Pons (tissue), 1 donor: Measurements from ENCODE around the gene ASIC2.

ENCODE experiments used
- DNase-seq: peaks from one replicate; pipeline ENCODE4 v3.0.0-alpha.2; 2016; ENCODE audit warnings: low spot score

ASIC2 gene

DNA sequence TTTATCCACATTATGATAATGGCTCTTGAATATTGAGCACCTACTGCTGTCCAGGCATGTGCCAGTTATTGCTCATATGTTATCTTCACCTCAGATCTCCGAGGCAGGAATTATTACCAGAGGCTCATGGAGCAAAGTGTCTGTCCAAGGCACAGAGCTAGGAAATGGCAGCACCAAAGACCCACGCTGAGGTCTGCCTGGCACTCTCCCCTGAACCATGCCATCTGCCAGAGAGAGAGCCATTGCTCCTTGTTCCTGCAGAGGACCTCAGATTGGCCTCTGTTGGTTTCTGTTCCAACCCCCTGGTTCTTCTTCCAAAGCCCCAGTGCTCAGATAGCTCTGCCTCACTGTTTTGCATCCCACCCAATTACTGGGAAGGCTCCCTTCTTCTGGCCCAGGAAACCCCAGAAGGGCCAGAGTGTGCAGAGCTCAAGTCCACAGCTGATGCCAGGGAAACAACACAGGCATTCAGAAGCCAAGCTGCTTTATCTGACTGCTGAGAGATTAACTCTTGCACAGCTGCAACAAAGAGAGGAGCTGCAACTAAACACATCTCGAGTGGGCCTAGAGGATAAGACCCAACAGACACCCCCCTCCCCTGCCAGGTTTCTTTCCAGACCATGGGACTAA, 5.9 kb downstream of the ASIC2 start:
- DNase-seq: no peak

DNA sequence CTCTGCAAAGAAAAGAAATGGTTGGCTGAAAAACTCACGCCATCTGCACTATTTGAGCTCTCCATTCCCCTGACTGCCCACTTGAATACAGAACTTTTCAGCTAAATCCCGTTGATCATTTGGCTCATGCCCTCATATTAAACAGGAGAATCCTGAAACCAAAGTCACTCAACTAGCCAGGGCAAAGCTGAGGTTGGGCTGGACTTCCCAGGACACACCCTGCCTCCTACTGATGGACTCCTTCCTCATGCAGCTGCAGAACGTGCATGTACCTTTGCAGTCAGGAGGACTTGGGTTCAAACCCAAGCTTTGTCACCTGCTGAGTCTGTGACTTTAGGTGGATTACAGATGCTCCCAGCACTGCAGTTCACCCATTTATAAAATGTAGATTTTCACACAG, 7.7 kb downstream of the ASIC2 start:
- no peak for DNase-seq

GRCh38 chr17:33284022-33284421, 9.1 kb downstream of the ASIC2 start:
- DNase-seq: no peak

DNA sequence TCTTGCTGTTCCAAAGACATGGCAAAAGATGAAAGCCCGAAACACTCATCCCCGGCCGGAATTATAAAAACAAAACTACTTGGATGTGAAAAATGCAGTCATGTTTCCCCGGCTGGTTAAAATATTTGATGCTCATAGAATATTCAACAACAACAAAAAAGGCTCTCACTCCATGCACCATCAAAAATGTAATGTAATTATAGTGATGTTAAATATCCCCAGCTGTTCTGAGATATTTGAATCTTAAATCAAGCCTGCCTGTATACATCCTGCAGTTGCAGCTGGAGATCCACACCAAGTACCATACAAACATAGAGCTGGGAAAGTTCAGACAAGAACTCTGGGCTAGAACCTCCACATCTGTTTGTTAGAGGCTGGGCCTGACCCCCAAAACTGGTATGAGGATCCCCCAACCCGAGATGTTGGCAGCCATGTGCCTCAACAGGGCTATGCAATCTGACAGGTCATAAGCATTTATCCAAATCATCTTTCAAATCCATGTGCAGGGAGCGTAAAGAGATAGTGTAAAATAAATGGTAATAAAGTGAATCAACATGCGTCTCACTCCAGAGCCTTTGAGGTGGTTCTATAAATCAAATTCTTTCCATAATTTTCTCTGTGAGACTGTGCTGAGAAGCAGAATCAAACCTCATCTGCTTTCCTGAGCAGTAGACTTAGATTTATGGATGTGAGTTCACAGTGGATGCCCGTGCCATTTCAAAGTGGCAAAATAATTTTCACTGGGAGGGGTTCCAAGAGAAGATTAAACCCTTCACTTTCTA, 12.7 kb downstream of the ASIC2 start:
- no peak for DNase-seq

DNA sequence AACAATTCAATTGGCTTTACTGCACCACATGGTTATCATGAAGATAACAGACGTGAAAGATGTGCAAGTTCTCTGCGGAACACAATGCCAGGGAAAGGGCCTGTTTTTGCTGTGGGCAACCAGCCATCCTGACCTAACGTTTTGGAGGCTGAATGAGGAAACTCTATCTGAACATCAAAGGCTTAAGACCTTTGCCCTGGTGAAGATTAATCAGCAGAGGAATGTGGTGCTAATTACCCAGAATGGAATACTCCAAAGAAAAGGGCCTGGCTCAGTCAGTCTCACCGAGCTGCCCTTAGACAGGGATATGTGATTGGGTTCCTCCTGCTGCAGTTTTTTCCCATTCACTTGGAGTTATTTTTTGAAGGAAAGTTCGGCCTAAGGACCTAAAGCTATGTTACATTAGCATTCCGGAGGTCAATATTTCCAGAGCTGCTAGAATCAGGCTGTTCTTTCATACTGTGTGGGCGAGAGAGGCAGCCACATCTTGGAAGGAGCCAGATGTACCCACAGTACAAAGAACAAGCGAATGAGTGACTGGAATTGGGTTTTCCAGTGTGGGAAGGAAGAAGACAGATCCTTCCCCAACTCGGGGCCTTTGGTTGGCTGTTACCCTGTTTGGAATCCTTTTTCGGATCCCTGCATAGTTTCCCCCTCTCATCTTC, 15.5 kb downstream of the ASIC2 start:
- DNase-seq: no peak

DNA sequence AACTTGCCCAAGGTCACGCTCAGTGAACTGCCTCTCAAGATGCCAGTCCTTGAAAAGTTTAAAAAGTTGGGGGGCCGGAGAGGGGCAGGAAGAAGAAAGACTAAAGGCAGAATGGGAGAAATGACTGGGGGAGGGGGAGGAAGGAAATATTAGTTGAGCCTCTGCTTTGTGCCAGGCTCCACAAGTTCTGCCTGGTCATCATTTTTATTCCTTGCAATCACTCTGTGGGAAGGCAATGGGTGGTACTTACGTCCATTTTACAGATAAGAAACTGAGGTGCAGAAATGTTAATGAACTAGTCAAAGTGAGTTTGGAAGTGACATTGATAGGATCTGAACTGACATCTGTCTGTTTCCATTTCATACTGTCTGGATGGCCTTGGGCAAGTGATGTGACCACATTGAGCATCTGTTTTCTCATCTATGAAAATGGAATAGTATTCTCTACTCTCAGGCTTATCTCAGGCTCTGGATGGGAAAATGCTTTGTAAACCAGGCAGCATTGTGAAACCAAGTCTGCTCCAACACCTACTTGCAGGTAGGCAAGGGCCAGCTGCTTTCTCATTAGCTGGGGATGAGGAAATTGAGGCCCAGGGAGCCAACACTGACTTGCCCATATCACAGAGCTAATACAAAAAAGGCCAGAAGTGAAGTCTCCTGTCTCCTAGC, 19.2 kb downstream of the ASIC2 start:
- no peak for DNase-seq

DNA sequence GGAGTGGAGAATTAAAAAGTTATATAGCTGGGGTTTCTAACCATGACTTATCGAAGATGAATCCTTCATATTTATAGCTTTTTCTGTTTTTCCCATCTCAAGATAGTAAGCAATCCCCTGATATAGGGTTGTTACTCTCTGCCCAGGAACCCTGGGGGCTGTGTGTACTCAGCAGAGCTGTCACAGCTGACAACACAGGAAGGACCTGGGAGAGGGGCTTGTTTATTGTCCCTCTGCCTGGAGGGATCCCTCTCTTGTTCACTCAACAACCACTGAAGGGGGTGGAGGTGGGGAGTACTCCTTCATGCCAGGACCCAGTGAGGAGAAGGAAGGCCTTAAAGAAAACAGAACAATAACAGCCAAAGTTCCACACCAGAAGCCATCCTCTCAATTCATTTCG, 19.8 kb downstream of the ASIC2 start:
- no peak for DNase-seq

GRCh38 chr17:33272438-33272837, 20.7 kb downstream of the ASIC2 start:
- DNase-seq: no peak

DNA sequence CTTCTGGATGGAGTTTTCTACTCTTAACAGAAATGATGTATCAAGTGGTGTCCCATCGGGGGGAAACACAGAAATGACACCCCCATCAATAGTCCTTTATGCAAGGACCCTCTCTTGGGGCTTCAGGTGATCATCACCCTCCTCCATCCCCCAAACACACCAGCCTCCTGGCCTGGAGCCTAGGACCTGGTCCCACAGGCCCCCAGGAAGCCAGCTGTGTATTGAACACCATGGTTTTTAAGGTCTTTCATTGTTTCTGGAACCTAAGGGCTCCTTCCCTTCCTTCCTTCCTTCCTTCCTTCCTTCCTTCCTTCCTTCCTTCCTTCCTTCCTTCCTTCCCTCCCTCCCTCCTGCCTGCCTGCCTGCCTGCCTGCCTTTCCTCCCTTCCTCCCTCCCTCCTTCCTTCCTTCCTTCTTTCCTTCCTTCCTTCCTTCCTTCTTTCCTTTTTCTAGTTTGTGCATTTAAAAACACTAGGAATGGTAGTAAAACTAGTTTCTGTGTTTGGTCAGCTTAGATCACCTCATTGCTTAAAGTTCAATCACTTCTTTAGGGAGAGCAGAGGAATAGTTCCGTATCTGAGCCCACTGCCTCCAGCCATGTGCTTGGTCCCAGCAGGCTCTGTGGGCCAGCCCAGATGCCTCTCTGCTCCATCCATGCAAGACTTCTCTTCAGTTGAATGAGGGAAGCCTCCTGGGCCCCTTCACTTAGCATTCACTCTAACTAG, 23.6 kb downstream of the ASIC2 start:
- DNase-seq: no peak

DNA sequence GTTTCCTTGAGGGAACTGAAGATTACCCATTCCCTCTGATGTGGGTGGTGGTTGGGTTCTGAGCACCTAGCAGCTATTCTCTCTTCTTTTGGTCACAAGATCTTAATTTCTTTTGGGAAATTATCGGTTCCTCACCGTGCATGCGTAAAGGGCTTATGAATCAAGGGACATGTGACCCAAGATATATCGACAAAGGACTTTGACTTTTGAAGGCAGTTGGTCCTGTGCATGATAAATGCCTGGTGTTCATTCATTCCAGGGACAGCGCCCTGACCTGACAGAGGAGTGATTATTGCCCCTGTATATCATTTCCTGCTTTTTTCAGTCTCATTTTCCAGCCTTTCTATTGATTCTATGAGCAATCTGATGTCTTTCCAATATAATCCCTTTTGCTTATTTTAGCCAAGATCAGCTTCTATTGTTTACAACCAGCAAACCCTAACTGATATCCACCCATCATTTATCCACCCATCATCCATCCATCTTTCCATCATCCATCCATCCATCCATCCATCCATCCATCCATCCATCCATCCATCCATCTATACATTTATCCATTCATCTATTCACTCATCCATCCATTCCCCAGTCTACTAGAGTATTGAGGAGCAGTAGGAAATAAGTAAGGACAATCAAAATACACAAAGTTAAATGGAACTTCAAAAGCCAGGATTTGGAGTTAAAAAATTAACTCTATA, 25.1 kb downstream of the ASIC2 start:
- DNase-seq: no peak

DNA sequence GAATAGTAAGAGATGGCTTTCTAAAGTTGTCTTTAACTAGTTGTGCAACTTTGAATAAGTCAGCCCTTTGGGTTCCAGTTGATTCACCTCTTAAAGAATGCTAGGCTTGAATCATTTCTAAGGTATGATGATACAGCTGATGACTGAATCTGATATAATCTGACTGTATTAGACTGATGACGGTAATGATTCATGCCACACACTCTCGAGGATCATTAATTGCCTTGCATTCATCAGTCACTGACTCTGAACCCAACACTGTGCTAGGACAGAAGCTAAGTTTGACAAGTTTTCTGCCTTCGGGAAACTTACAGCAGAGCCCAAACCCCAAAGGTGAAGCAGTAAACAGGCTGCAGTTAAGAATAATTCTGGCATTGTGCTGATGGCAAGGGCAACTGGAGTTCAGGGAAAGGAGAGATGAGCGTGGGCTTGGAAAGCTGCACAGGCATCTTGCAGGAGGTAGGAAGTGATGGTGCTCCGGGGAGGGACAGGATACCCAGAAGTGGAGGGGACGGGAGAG, 25.8 kb downstream of the ASIC2 start:
- DNase-seq: no peak

DNA sequence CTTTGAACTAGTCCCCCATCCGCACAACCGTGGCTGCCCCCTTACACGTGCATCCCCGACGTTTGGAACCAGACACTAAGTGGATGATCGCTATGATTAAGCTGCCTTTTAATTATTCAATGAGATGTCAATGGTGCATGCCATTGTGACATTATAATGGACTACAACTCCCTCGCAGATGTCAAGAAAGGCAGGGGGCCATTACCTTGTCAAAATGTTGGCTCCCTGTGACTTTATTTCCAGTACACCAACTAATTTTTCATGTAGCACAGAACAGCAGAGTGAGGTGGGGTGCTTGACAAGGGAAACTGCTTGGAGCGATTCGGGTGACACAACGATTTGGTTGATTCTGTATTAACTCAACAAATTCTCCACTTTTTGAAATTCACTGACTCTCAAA, 26.5 kb downstream of the ASIC2 start:
- DNase-seq: no peak

- DNase-seq: no peak
Observed at GRCh38 chr17:33266116-33266515, 27.0 kb downstream of the ASIC2 start.

- no peak for DNase-seq
Observed at GRCh38 chr17:33263396-33263795, 29.7 kb downstream of the ASIC2 start.

DNA sequence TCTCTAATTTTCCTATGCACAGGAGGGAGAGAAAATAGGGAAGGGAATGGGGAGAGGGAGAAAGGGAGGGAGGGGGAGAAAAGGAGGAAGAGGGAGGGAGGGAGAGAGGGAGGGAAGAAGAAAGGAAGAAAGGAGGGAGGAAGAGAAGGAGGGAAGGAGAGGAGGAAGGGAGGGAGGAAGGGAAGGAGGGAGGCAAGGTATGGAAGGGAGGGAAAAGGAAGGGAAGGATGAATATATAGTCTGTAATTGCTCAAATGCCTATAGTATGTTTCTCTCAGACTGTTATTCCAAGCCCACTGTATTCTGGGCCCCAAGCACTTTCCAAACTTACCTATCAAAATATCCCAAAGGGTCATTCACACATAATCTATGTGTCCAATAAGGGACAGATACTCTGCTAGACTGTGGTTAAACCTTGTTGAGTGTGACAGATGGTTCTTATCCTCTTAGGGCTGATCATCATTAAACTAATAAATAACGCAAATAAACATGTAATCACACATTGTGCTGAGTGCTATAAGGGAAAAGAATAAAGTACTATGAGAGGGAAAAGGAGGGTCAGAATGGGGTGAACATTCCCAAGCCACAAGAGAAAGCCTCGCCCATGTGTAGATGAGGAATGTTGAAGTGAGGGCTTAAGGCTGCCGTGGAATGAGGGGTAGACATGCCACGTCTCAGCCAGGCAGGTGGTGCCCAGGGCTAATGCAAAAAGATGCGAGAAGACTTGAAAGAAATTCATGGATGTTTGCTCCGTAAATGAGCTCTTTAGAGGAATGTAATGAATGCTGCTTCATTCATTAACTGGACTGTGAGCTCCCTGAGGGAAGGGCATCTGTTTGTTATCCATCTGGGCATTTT, 30.6 kb downstream of the ASIC2 start:
- no peak for DNase-seq

- no peak for DNase-seq
Observed at GRCh38 chr17:33261820-33262219, 31.3 kb downstream of the ASIC2 start.

DNA sequence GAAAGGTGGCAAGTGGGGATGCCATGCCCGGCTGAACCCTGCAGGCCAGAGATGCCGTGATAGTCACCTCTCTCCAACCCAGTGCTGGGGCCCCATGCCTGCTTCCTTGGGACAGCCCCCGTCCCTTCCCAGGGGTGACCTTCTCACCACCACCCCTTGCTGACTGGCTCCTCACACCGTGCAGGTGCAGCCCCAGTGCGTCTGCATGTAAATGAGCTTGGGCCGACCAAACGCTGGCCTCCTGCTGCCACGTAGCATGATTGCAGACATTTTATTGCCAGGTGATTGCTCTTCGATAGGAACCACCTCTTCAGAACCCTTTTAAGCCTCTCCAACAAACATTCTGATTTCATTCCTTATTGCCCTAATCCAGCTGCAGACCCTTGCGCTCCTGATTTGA, 32.5 kb downstream of the ASIC2 start:
- DNase-seq: no peak

GRCh38 chr17:33258296-33258695, 34.8 kb downstream of the ASIC2 start:
- no peak for DNase-seq

DNA sequence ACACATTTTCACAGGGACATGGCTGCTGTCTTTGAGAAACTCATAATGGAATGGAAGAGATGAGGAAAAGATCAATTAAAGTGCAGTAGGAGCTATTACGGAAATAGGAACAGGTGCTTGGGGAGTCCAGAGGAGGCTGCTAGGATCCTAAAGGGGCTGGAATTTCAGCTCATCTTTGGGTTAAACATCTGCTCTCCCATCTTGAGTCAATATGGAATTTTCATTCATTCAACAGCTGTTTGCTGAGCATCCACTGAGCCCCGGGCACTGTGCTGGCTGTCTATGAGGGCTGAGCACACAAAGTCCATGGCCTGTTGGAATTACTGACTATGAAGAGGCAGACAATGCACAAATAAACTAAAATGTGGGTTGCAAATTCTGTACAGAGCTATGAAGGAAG, 47.9 kb downstream of the ASIC2 start:
- no peak for DNase-seq

- no peak for DNase-seq
Observed at GRCh38 chr17:33243732-33244131, 49.4 kb downstream of the ASIC2 start.
